CD14-positive monocyte (primary cell): ENCODE measurements around the gene PDPR. TPM values are rescaled to one million over a fixed set of nuclear protein-coding genes. Genes with fewer than 3 reads are reported as not detected.

Source experiments
- DNase-seq, 3 donors: peaks; one replicate each; pipeline ENCODE4 v3.0.0-alpha.2; 2011 to 2022
- H2AFZ ChIP-seq: 2 replicates; pipeline ENCODE4 v1.6.0; 2012; ENCODE audit warnings: mild to moderate bottlenecking, low read depth, low read length, inconsistent platforms; ENCODE audit not compliant: insufficient read depth, poor library complexity, severe bottlenecking
- H3K27ac ChIP-seq, 2 donors: 1 replicate in 1 of 2; 2 replicates in 1 of 2; pipeline ENCODE4 v1.5.1; 2012 to 2013; ENCODE audit warnings: low read length in 2 of 2, control low read depth in 1 of 2, inconsistent platforms in 1 of 2, low read depth in 1 of 2, mild to moderate bottlenecking in 1 of 2
- H3K27me3 ChIP-seq, 2 donors: one replicate each; pipeline versions ENCODE4 v1.6.0 to v1.6.1; 2011 to 2013; ENCODE audit warnings: low read length in 2 of 2; ENCODE audit not compliant: control insufficient read depth in 2 of 2, insufficient read depth in 2 of 2
- H3K36me3 ChIP-seq, 2 donors: replicated peaks in 1 of 2; 1 replicate in 1 of 2; 2 replicates in 1 of 2; pipeline versions ENCODE4 v1.5.1 to v1.6.1; 2012 to 2013; ENCODE audit warnings: low read length in 2 of 2, control low read depth in 1 of 2, inconsistent platforms in 1 of 2, mild to moderate bottlenecking in 1 of 2; ENCODE audit not compliant: insufficient read depth in 2 of 2, control insufficient read depth in 1 of 2
- H3K4me1 ChIP-seq, 2 donors: 1 replicate in 1 of 2; 2 replicates in 1 of 2; pipeline versions ENCODE4 v1.5.1 to v1.6.1; 2012 to 2013; ENCODE audit warnings: low read length in 2 of 2, control low read depth in 1 of 2, inconsistent platforms in 1 of 2, mild to moderate bottlenecking in 1 of 2, moderate library complexity in 1 of 2; ENCODE audit not compliant: insufficient read depth in 2 of 2, control insufficient read depth in 1 of 2
- H3K4me2 ChIP-seq: replicated peaks from 2 replicates; pipeline ENCODE3; 2012; ENCODE audit warnings: low read length, moderate library complexity, mild to moderate bottlenecking; ENCODE audit not compliant: poor library complexity, severe bottlenecking; ENCODE audit errors: extremely low read depth
- H3K4me3 ChIP-seq, 3 experiments: fragments of 200-600 bp in 1 of 3; sonication (generic) in 1 of 3; replicated peaks in 1 of 3; 1 replicate in 2 of 3; 2 replicates in 1 of 3; pipeline ENCODE4 v1.5.1; 2011 to 2013; ENCODE audit warnings: low read length in 3 of 3, mild to moderate bottlenecking in 3 of 3, control low read depth in 2 of 3, low read depth in 2 of 3, inconsistent platforms in 1 of 3, moderate library complexity in 1 of 3
- H3K79me2 ChIP-seq: 2 replicates; pipeline ENCODE4 v1.6.0; 2012; ENCODE audit warnings: mild to moderate bottlenecking, control low read depth, inconsistent platforms, low read length, moderate library complexity; ENCODE audit not compliant: insufficient read depth
- H3K9ac ChIP-seq: 2 replicates; pipeline ENCODE4 v1.6.0; 2017; ENCODE audit warnings: low read length, mild to moderate bottlenecking; ENCODE audit not compliant: insufficient read depth, poor library complexity, severe bottlenecking
- H3K9me3 ChIP-seq, 2 donors: replicated peaks in 1 of 2; 1 replicate in 1 of 2; 2 replicates in 1 of 2; pipeline versions ENCODE4 v1.5.1 to v1.6.1; 2012 to 2013; ENCODE audit warnings: low read length in 2 of 2, control low read depth in 1 of 2; ENCODE audit not compliant: control insufficient read depth in 1 of 2, insufficient read depth in 1 of 2
- H4K20me1 ChIP-seq: 2 replicates; pipeline ENCODE4 v1.6.0; 2012; ENCODE audit warnings: mild to moderate bottlenecking, low read length, control low read depth, moderate library complexity; ENCODE audit not compliant: insufficient read depth
- H3K27ac Mint-ChIP-seq, 7 donors: one replicate each; pipeline ENCODE4 v1.8.0; 2020; ENCODE audit warnings: mild to moderate bottlenecking in 7 of 7, mixed read lengths in 7 of 7, moderate library complexity in 6 of 7, inconsistent platforms in 2 of 7
- H3K27me3 Mint-ChIP-seq, 3 donors: one replicate each; pipeline ENCODE4 v1.8.0; 2021 to 2022; ENCODE audit warnings: low read depth in 3 of 3, mild to moderate bottlenecking in 3 of 3, mixed read lengths in 3 of 3, moderate library complexity in 3 of 3, inconsistent platforms in 1 of 3
- H3K36me3 Mint-ChIP-seq, 2 donors: one replicate each; pipeline ENCODE4 v1.8.0; 2020; ENCODE audit warnings: mixed read lengths in 2 of 2, inconsistent platforms in 1 of 2, mild to moderate bottlenecking in 1 of 2
- H3K4me1 Mint-ChIP-seq: one replicate; pipeline ENCODE4 v1.8.0; 2020; ENCODE audit warnings: mild to moderate bottlenecking, mixed read lengths
- H3K4me3 Mint-ChIP-seq, 2 donors: one replicate each; pipeline ENCODE4 v1.8.0; 2020; ENCODE audit warnings: mild to moderate bottlenecking in 2 of 2, mixed read lengths in 2 of 2, moderate library complexity in 1 of 2
- H3K9me3 Mint-ChIP-seq, 7 donors: one replicate each; pipeline ENCODE4 v1.8.0; 2020 to 2022; ENCODE audit warnings: mixed read lengths in 7 of 7, mild to moderate bottlenecking in 6 of 7, moderate library complexity in 6 of 7, inconsistent platforms in 2 of 7
- WGBS: methylation state at CpG from one replicate; pipeline ENCODE4 v1.1.5; 2013; ENCODE audit warnings: missing lambda C conversion rate; ENCODE audit not compliant: insufficient coverage; 5-methylcytosine and 5-hydroxymethylcytosine counted together
- intact Hi-C, 2 donors: fragments of 100-400 bp; cut with micrococcal nuclease; formaldehyde crosslinking; loops; one replicate each; pipeline versions ENCODE4 v1.15.0 to v1.15.1; 2023
- polyA plus RNA-seq, 3 donors: library from polyadenylated mRNA; depleted of rRNA in 1 of 3; unstranded in 2 of 3; stranded (reverse) in 1 of 3; fragments of 300-500 nt in 2 of 3; fragments of >200 nt in 1 of 3; fragmentation: Illumina TruSeq in 2 of 3; gene quantifications; 1 replicate in 2 of 3; 2 replicates in 1 of 3; pipeline ENCODE4 v1.2.3, GENCODE V29; 2012 to 2021
- TF ChIP-seq, protein P1 (sequence below): fragments of 200-600 bp; IDR thresholded peaks from one replicate; pipeline ENCODE4 v1.8.0; 2022; ENCODE audit warnings: antibody characterized with exemption, mild to moderate bottlenecking

PDPR gene
- polyA plus RNA-seq, 3 donors: 5.1 to 26.4 (median 5.7) TPM

DNA sequence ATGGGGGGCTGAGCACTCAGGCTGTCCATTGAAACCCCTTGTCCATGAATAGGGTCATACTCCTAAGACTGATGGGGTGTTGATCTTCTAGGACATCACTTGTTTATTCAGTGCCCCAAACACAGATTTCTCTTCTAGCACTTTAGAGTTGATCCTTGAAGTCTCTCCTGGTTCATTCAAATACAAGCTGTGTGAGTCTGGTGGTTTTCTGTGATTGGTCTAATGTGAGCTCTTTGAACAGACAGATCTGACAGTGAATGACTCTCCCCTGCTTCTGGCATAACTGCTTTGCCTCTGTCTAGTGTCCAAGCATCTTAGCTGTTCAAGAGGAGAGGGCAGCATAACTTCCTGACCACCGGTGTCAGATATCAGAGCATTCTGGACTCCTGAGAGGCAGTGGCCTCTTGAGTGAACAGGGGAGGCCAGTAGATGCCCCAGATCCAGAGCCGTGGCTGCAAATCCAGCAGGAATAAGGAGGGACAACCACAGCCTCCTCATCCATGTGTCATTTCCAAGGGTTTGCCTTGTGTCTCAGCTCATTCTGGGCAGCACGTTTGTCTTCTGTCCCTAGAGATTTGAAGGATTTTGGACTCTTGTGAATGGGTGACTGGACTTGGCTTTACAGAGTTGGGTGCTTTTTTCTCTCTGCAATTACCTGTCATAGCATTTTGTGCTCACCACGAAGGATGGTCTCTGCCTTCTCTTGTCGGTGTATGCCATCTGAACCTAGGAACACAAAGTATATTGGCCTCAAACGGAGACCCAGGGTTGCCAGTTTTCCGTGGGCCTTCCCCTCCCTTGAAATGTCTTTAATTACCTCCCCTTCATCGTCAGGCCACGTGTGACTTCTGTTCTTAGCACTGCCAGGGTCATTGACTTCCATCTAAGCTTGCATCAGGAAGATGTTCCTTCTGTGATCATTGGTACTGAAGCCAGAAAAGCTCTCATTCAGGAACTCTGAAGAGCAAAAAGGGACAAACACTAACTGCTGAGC lies 45.5 kb downstream of the PDPR start:
- peaks cover 7 to 24% of the 10 kb centered on the region in 2 donors for H3K36me3 Mint-ChIP-seq
- peaks cover 0 to 2% (median 0%) of the 10 kb centered on the region in 7 donors for H3K9me3 Mint-ChIP-seq
- H3K27ac Mint-ChIP-seq: no peak overlapping the region
- Histone ChIP-seq H3K4me2 (no peak overlapping the region), H3K9ac (no peak overlapping the region), H2AFZ (no peak overlapping the region), H3K4me1 (no peaks in the 10 kb centered on the region), H3K27me3 (no peaks in the 10 kb centered on the region), H3K79me2 (no peaks in the 10 kb centered on the region), H4K20me1 (no peaks in the 10 kb centered on the region), H3K27ac (no peak overlapping the region), H3K36me3 (peaks cover 82% of the 10 kb centered on the region in 2 donors), H3K4me3 (no peak overlapping the region), H3K9me3 (no peaks in the 10 kb centered on the region)
- TF ChIP-seq, protein P1, sequence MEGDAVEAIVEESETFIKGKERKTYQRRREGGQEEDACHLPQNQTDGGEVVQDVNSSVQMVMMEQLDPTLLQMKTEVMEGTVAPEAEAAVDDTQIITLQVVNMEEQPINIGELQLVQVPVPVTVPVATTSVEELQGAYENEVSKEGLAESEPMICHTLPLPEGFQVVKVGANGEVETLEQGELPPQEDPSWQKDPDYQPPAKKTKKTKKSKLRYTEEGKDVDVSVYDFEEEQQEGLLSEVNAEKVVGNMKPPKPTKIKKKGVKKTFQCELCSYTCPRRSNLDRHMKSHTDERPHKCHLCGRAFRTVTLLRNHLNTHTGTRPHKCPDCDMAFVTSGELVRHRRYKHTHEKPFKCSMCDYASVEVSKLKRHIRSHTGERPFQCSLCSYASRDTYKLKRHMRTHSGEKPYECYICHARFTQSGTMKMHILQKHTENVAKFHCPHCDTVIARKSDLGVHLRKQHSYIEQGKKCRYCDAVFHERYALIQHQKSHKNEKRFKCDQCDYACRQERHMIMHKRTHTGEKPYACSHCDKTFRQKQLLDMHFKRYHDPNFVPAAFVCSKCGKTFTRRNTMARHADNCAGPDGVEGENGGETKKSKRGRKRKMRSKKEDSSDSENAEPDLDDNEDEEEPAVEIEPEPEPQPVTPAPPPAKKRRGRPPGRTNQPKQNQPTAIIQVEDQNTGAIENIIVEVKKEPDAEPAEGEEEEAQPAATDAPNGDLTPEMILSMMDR: no peak
- peaks cover 0 to 4% (median 0%) of the 10 kb centered on the region in 3 donors for H3K27me3 Mint-ChIP-seq
- no peak overlapping the region for H3K4me3 Mint-ChIP-seq
- H3K4me1 Mint-ChIP-seq: no peaks in the 10 kb centered on the region
- intact Hi-C loops: loop anchor here in 1 of 2 donors (10.0 kb wide), 1 partner anchor 495 kb away; no protein-coding TSS in a partner anchor
- 91% methylated on average over 8 of the region's 9 CpGs for WGBS
- no peak for DNase-seq

GRCh38 chr16:70160388-70160787 lies 46.3 kb downstream of the PDPR start:
- Histone ChIP-seq H4K20me1 (no peaks in the 10 kb centered on the region), H3K4me2 (no peak overlapping the region), H3K79me2 (no peaks in the 10 kb centered on the region), H2AFZ (no peak overlapping the region), H3K27me3 (no peaks in the 10 kb centered on the region), H3K36me3 (peaks cover 75% of the 10 kb centered on the region in 2 donors), H3K9me3 (no peaks in the 10 kb centered on the region), H3K9ac (no peak overlapping the region), H3K4me3 (no peak overlapping the region), H3K27ac (no peak overlapping the region), H3K4me1 (no peaks in the 10 kb centered on the region)
- peaks cover under 1 to 21% of the 10 kb centered on the region in 2 donors for H3K36me3 Mint-ChIP-seq
- TF ChIP-seq, protein P1: no peak
- H3K4me1 Mint-ChIP-seq: peaks cover 4% of the 10 kb centered on the region
- 89% methylated on average over 5 of the region's 6 CpGs for WGBS
- H3K27me3 Mint-ChIP-seq: peaks cover 2 to 4% (median 3%) of the 10 kb centered on the region in 3 donors
- no peak for DNase-seq
- H3K27ac Mint-ChIP-seq: no peak overlapping the region
- no peak overlapping the region for H3K4me3 Mint-ChIP-seq
- intact Hi-C loops: loop anchor here in 1 of 2 donors (10.0 kb wide), 1 partner anchor 494 kb away; no protein-coding TSS in a partner anchor
- H3K9me3 Mint-ChIP-seq: peaks cover 0 to 2% (median 0%) of the 10 kb centered on the region in 7 donors
